Subcutaneous adipose tissue (tissue), 4 donors: ENCODE measurements around the gene SEH1L. TPM values are rescaled to one million over a fixed set of nuclear protein-coding genes. Genes with fewer than 3 reads are reported as not detected.

ENCODE experiments used
- total RNA-seq, 4 donors: library from RNA; depleted of rRNA; stranded (reverse); fragments of >200 nt; gene quantifications; one replicate each; pipeline ENCODE4 v1.1.0, GENCODE V29; 2016
- TF ChIP-seq, protein P1 (sequence below): fragments of 450-650 bp; IDR thresholded peaks from one replicate; pipeline ENCODE4 v1.5.1; 2016; ENCODE audit warnings: low read depth, mild to moderate bottlenecking, control low read depth, antibody characterized with exemption, moderate library complexity

Gene SEH1L
- total RNA-seq, 4 donors from 2014 or later: 20.3 to 42.7 (median 27.8) TPM

DNA sequence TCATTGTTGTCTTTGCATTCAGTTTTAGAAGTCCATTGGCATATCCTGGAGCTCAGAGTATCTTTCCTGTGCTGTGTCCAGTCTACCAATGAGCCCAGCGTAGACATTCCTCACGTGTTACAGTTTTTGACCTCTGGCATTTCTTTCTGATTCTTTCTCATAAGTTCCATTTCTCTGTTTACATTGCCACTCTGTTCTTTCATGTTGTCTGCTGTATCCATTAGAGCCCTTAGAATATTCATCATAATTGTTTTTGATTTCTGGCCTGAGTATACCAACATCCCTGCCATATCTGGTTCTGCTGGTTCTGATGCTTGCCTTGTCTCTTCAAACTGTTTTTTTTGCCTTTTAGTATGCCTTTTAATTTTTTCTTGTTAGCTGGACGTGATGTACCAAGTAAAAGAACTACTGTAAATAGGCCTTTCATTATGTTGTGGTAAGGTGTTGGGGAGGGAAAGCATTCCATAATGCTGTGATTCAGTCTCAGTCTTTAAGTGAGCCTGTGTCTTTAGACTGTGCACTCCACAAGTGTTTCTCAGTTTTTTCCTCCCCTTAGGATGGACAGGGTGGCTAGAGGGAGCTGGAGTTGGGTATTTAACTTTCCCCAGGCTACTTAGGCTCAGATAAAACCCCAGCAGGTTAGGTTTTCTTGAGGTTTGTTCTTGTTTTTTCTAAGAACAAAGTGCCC lies 78.9 kb downstream of the SEH1L start:
- TF ChIP-seq, protein P1, sequence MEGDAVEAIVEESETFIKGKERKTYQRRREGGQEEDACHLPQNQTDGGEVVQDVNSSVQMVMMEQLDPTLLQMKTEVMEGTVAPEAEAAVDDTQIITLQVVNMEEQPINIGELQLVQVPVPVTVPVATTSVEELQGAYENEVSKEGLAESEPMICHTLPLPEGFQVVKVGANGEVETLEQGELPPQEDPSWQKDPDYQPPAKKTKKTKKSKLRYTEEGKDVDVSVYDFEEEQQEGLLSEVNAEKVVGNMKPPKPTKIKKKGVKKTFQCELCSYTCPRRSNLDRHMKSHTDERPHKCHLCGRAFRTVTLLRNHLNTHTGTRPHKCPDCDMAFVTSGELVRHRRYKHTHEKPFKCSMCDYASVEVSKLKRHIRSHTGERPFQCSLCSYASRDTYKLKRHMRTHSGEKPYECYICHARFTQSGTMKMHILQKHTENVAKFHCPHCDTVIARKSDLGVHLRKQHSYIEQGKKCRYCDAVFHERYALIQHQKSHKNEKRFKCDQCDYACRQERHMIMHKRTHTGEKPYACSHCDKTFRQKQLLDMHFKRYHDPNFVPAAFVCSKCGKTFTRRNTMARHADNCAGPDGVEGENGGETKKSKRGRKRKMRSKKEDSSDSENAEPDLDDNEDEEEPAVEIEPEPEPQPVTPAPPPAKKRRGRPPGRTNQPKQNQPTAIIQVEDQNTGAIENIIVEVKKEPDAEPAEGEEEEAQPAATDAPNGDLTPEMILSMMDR: no peak

DNA sequence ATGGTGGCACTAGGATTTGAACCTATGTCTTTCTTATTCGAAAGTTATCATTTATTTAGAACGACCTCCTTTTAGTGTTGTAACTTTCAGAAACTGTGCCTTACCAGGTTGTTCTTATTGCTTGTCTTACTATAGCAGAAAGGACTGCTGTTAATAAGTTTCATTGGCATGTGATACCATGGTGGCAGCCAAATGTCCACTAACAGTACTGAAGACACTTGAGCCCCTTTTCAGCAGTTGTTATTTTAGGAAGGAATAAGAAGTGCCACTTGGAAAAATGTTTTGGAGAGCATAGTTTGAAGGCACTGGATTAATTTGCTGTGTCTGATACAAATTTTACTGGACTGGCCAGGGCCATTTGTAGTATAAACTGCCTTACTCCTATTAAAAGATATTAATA lies 81.1 kb downstream of the SEH1L start:
- TF ChIP-seq, protein P1: no peak

DNA sequence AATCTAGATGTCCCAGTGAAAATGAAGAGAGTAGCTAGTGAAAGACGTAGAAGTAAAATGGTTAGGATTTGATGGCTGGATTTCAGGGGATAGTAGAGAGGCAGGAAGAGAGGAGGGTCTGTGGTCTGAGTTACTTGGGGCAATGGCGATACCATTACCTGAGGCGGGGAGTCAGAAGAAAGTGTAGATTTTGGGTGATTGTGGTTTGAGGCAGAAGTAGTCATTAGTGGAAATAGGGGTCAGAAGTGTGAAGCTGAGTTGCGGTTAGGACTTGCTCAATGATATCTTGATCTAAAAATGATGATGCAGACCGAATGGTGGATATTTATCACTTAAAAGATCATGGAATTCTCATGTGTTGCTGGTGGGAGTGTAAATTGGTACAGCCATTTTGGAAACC lies 84.4 kb downstream of the SEH1L start:
- TF ChIP-seq, protein P1: no peak

DNA sequence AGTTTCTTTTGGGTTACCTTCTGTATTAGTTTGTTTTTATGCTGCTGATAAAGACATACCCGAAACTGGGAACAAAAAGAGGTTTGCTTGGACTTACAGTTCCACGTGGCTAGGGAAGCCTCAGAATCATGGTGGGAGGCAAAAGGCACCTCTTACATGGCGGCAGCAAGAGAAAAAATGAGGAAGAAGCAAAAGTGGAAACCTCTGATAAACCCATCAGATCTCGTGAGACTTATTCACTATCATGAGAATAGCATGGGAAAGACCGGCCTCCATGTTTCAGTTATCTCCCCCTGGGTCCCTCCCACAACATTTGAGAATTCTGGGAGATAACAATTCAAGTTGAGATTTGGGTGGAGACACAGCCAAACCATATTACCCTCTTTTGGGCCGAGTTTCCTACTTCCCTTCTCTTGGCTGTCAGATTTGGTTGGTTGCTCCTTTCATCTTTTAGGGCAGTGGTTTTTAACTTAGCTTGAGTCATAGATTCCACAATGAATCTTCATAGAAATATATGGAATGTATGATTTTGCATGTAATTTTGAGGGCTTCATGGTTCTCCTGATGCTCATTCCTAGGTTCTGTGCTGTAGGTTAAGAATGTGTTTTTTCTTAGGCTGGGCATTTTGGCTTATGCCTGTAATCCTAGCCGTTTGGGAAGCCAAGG lies 87.6 kb downstream of the SEH1L start:
- TF ChIP-seq, protein P1: no peak

DNA sequence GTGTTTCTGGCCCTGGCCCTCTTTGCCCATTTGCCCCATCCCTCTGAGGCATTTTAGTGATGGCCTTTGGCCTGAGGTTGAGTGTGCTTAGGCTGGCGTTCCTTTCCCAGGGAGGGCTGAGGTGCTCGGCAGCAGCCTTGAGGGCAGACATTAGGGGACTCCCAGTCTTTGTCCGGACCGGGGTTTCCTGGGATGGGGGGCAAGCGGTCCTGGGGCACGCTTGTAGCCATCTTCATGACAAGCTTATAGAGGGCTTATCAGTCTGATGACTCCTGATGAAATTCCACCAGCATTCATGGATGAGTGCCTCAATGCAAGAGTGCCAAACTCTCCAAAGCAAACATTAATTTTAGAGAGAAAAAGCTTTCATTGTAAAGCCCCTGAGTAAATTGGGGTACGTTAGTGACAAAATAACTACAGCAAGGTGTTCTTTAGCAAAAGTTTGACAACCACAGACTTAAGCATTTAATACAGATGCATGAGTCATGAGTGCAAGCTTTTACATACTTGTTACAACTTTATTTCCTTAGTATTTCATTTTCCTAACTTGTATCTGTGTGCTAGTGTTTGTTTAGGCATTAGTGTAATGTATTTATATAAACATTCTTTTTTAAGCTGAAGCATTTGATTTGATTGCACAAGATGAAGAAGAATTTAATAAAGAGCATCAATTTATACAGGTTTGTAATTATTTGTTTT lies 89.0 kb downstream of the SEH1L start:
- TF ChIP-seq, protein P1: no peak

Other genes with a start within 250 kb of the SEH1L start
- gene CEP76, start 245.3 kb upstream of the SEH1L start, total RNA-seq: 10 to 100 TPM in 1 of 4 donors, 1 to 10 TPM in 3; 5.1 to 13.0 (median 6.5) TPM
- 100 to 1,000 TPM in 2 of 4 donors, 10 to 100 TPM in 2; 87.6 to 148 (median 100) TPM for gene PSMG2, start 245.0 kb upstream of the SEH1L start, total RNA-seq
- gene PTPN2, start 63.8 kb upstream of the SEH1L start, total RNA-seq: 10 to 100 TPM; 33.7 to 60.5 (median 38.0) TPM
- 10 to 100 TPM; 20.5 to 25.1 (median 22.4) TPM for gene CEP192, start 43.4 kb downstream of the SEH1L start, total RNA-seq